GM19467 (cell line): ENCODE results near the gene HHIPL1.

Experiments used
- ATAC-seq: cut with Tn5 transposase; IDR thresholded peaks from one replicate; pipeline ENCODE4 v1.9.1; 2021; ENCODE audit warnings: mild to moderate bottlenecking, moderate library complexity; ENCODE audit not compliant: unreplicated experiment

The HHIPL1 gene

GRCh38 chr14:99727096-99727870 lies 82.4 kb downstream of the HHIPL1 start:
- no peak for ATAC-seq

DNA sequence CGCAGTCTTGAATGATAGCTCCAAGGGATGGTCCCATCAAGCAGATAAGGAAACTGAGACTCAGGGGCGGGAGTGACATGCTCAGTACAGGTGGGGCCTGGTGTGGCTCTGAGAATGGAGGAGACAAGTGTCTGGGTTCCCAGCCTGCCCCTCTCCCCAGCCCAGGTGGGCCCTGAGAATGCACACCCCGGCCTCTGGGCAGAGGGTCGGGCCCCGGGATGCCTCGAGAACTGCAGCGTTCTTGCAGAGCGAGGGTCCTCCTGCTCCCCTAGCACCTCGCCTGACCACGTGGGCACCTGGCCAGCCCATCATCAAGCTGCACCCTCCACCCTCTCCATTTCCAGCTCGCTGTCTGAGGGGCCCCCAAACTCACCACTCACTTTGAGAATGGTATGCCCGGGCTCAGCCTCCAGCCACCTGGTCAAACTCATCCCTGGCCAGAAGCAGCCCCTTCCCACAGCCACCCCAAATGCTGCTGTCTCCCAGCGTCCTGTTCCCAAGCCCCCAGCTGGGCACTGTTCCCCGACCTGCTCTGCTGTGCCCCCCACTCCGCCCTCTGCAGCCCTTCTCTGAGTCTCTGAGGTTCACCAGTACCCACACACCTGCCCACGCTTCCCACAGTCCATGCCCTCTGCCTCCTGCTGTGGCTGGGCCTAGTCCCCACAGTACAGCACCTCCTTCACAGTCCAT lies 83.4 kb downstream of the HHIPL1 start:
- no peak for ATAC-seq

DNA sequence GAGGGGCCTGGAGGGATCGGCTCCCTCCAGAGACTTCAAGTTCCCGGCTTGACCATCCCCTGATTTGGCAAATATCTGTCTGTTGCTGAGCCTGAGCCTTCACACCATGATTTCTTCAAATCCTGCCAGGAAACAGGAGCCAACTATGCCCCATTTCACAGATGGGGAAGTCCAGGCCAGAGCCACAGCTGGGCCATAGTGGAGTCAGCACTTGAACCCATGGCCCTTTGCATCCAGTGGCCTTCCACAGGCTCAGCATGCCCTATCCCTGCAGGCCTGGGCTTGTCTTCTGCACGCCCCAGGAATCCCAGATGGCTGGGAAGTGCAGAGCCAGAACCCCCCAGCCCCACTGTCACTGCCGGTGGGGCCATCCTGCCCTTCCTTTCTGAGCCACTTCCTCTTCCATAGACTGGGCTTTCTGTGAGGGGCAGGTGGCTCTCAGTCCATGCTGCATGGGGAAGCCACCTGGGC lies 84.1 kb downstream of the HHIPL1 start:
- no peak for ATAC-seq
